ENCODE measurements around the gene XPR1.

- no peak for TF ChIP-seq POLR2A (IDR thresholded peaks at IDR 0.05; ENCODE audit: low read depth, low read length)
- TF ChIP-seq PAX5 (IDR thresholded peaks at IDR 0.05; ENCODE audit: insufficient read depth, low read length, severe bottlenecking) = no peak
- TF ChIP-seq POLR2AphosphoS5 (IDR thresholded peaks at IDR 0.05; ENCODE audit: low read depth, low read length) = no peak
- no peak for TF ChIP-seq TAF1 (IDR thresholded peaks at IDR 0.05; ENCODE audit: low read depth, low read length)
Measured at GRCh38 chr1:180793451-180793850, 161.6 kb downstream of the XPR1 start.
